GM12892 (cell line): ENCODE measurements around the gene EGFR.

Experiments used
- POLR2A ChIP-seq: IDR thresholded peaks from 2 replicates; pipeline ENCODE4 v1.6.1; 2011; ENCODE audit warnings: low read depth, low read length, control low read depth
- POLR2AphosphoS5 ChIP-seq: IDR thresholded peaks from 2 replicates; pipeline ENCODE4 v1.6.1; 2011; ENCODE audit warnings: low read depth, low read length, control low read depth

DNA sequence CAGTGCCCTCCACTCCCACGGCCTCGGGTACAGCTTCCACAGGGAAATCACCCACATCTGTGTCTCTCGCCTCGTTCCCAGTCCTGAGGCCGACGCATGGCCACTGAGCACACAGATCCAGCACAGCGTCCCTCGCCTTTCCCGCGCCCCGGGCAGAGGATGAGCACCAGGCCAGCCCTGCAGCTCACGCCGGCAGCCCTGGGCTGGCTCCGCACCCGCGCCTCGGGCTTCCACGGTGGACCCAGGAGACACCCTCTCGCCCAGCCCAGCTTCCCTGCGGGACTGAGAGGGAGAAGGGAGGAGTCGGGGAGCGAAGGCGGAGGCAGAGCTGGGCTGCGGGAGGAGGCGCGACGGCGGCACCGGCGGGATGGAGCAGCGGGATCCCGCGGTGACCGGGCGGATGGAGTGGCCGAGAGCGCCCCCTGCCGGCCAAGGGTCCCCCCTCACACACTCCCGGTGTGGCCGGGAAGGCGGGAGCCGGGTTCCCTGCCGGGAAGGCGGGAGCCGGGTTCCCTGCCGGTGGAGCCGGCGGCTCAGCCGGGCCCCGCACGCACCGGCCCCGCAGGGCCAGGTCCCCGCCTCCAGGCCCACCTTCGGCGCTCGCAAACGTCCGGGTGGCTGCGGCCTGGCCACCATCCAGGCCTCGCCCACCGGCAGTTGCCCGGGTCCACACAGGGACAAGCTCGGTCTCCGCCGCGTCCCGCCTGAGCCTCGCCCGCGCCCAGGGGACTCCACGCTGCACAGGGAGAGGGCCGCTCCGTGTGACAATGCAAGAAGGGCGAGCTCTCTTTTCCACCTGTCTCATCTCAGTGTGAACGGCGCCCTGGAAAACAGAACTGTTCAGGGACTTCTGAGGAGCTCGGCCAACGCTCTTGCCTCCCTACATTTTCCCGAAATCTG, 236.0 kb downstream of the EGFR start:
- TF ChIP-seq POLR2A (no peak), POLR2AphosphoS5 (no peak)
